NCI-H82 treated with DMSO at 0.1 percent for 48 hours (cell line): ENCODE data around the gene CYP2E1.
"Not testable (repeated sequence)": the region's sequence is repeated elsewhere in the genome, so short reads cannot be mapped to it uniquely, and the experiment has no call there.

Experiments
- DNase-seq: peaks from one replicate; lab custom pipeline; 2025; ENCODE audit not compliant: unreplicated experiment; lab: John Stamatoyannopoulos, UW

The CYP2E1 gene

GRCh38 chr10:133568831-133569527 lies 41.8 kb downstream of the CYP2E1 start:
- DNase-seq: not testable (repeated sequence)

GRCh38 chr10:133569801-133570200 lies 42.6 kb downstream of the CYP2E1 start:
- DNase-seq: not testable (repeated sequence)

GRCh38 chr10:133572055-133572454 lies 44.9 kb downstream of the CYP2E1 start:
- DNase-seq: not testable (repeated sequence)

- DNase-seq: not testable (repeated sequence)
Measured at GRCh38 chr10:133573460-133573859, 46.3 kb downstream of the CYP2E1 start.

GRCh38 chr10:133577037-133577436 lies 49.9 kb downstream of the CYP2E1 start:
- DNase-seq: not testable (repeated sequence)
